ENCODE measurements around the gene CRNKL1. TPM values are rescaled to one million over a fixed set of nuclear protein-coding genes. Genes with fewer than 3 reads are reported as not detected.

CRNKL1 gene
- total RNA-seq, 2 experiments from 2014 or later, result 13.9 to 20.0 TPM

GRCh38 chr20:20020908-20021307 lies 31.4 kb downstream of the CRNKL1 start:
- Histone ChIP-seq H3K36me3 (ENCODE audit: insufficient read depth, low read length) (peaks cover 70% of the 10 kb centered on the region), H3K9me2 (ENCODE audit: insufficient read depth, low read length) (no peaks in the 10 kb centered on the region), H4K20me1 (ENCODE audit: insufficient read depth, low read length) (peaks cover 32% of the 10 kb centered on the region), H3K79me2 (ENCODE audit: insufficient read depth, low read depth, low read length) (peaks cover 83% of the 10 kb centered on the region), H2AFZ (ENCODE audit: low read length) (no peak overlapping the region), H3K4me2 (ENCODE audit: low read length) (no peak overlapping the region), H3K27ac (ENCODE audit: low read depth, low read length, poor library complexity, severe bottlenecking) (no peak overlapping the region), H3K4me1 (ENCODE audit: insufficient read depth, low read length, poor library complexity, severe bottlenecking) (peaks cover 33% of the 10 kb centered on the region), H3K4me3 (ENCODE audit: low read depth, low read length, poor library complexity, severe bottlenecking) (no peak overlapping the region), H3K9me3 (ENCODE audit: low read length) (no peaks in the 10 kb centered on the region)
- DNase-seq (ENCODE audit: low spot score), result no peak
- intact Hi-C loops (cut with micrococcal nuclease; ENCODE audit: unreplicated experiment), result no loop called here
- ChIA-PET CTCF (ENCODE audit: unreplicated experiment) (no interaction called here), POLR2A (interaction anchor here (1.6 kb wide), 1 partner anchor 15 kb away, joined by 4 read pairs; no protein-coding TSS in a partner anchor)
- TF ChIP-seq CTCF (conservative IDR thresholded peaks at IDR 0.05; ENCODE audit: low read length) (no peak), EZH2phosphoT487 (IDR thresholded peaks at IDR 0.05; ENCODE audit: borderline replicate concordance, low read depth, low read length) (no peak)
- no TSS peak for BruUV-seq (replicated peaks)

- Histone ChIP-seq H2AFZ (ENCODE audit: low read length) (no peak overlapping the region), H3K27ac (ENCODE audit: low read depth, low read length, poor library complexity, severe bottlenecking) (no peak overlapping the region), H3K4me1 (ENCODE audit: insufficient read depth, low read length, poor library complexity, severe bottlenecking) (peaks cover 33% of the 10 kb centered on the region), H3K9me3 (ENCODE audit: low read length) (no peaks in the 10 kb centered on the region), H3K4me2 (ENCODE audit: low read length) (peak overlapping the region; percentile 91; the same call in 1 of the 2 replicates), H3K9me2 (ENCODE audit: insufficient read depth, low read length) (no peaks in the 10 kb centered on the region), H3K36me3 (ENCODE audit: insufficient read depth, low read length) (peaks cover 52% of the 10 kb centered on the region), H3K79me2 (ENCODE audit: insufficient read depth, low read depth, low read length) (peaks cover 65% of the 10 kb centered on the region), H3K4me3 (ENCODE audit: low read depth, low read length, poor library complexity, severe bottlenecking) (peak overlapping the region; percentile 96), H4K20me1 (ENCODE audit: insufficient read depth, low read length) (peaks cover 21% of the 10 kb centered on the region; the same call in 1 of the 2 replicates)
- no peak for DNase-seq (ENCODE audit: low spot score)
- intact Hi-C loops (cut with micrococcal nuclease; ENCODE audit: unreplicated experiment), result no loop called here
- BruUV-seq (replicated peaks), result no TSS peak
- TF ChIP-seq CTCF (conservative IDR thresholded peaks at IDR 0.05; ENCODE audit: low read length), result no peak
- ChIA-PET POLR2A (interaction anchor here (1.6 kb wide), 1 partner anchor 17 kb away, joined by 4 read pairs; no protein-coding TSS in a partner anchor), CTCF (ENCODE audit: unreplicated experiment) (no interaction called here)
These were observed 33.1 kb downstream of the CRNKL1 start for GRCh38 chr20:20019123-20019522.

GRCh38 chr20:20018366-20018765 lies 33.9 kb downstream of the CRNKL1 start:
- H3K36me3 ChIP-seq (ENCODE audit: insufficient read depth, low read length), result peaks cover 45% of the 10 kb centered on the region
- H2AFZ ChIP-seq (ENCODE audit: low read length), result no peak overlapping the region
- H3K4me2 ChIP-seq (ENCODE audit: low read length), result peak overlapping the region; percentile 91
- H3K4me1 ChIP-seq (ENCODE audit: insufficient read depth, low read length, poor library complexity, severe bottlenecking), result peaks cover 33% of the 10 kb centered on the region
- TF ChIP-seq CTCF (conservative IDR thresholded peaks at IDR 0.05; ENCODE audit: low read length) (no peak), EZH2phosphoT487 (IDR thresholded peaks at IDR 0.05; ENCODE audit: borderline replicate concordance, low read depth, low read length) (no peak)
- DNase-seq (ENCODE audit: low spot score), result no peak
- intact Hi-C loops (cut with micrococcal nuclease; ENCODE audit: unreplicated experiment), result no loop called here
- BruUV-seq (replicated peaks), result TSS peak; percentile 82
- no peaks in the 10 kb centered on the region for H3K9me3 ChIP-seq (ENCODE audit: low read length)
- POLR2A ChIA-PET, result interaction anchor here (0.9 to 3.9 kb wide), 3 partner anchors 9 to 34 kb away, joined by 3 to 23 read pairs (median 3); partner anchors contain the start of genes CFAP61 and CRNKL1
- H3K27ac ChIP-seq (ENCODE audit: low read depth, low read length, poor library complexity, severe bottlenecking), result no peak overlapping the region
- H3K9me2 ChIP-seq (ENCODE audit: insufficient read depth, low read length), result no peaks in the 10 kb centered on the region
- CTCF ChIA-PET (ENCODE audit: unreplicated experiment), result no interaction called here
- H3K79me2 ChIP-seq (ENCODE audit: insufficient read depth, low read depth, low read length), result peaks cover 58% of the 10 kb centered on the region
- H3K4me3 ChIP-seq (ENCODE audit: low read depth, low read length, poor library complexity, severe bottlenecking), result peak overlapping the region; percentile 96
- peaks cover 13% of the 10 kb centered on the region; the same call in 1 of the 2 replicates for H4K20me1 ChIP-seq (ENCODE audit: insufficient read depth, low read length)
